Fibroblast of lung (primary cell): ENCODE results near the gene DPH5. TPM values are rescaled to one million over a fixed set of nuclear protein-coding genes. Genes with fewer than 3 reads are reported as not detected.

ENCODE experiments used
- DNase-seq, 2 donors: peaks; one replicate each; pipeline versions ENCODE4 v3.0.0 to v3.0.0-alpha.2; 2010; ENCODE audit warnings: low read depth in 2 of 2
- H2AFZ ChIP-seq: 2 replicates; pipeline ENCODE4 v1.5.1; 2012; ENCODE audit warnings: low read length, control low read depth, inconsistent platforms
- H3K27ac ChIP-seq: 2 replicates; pipeline ENCODE4 v1.5.1; 2011; ENCODE audit warnings: low read length, control low read depth; ENCODE audit not compliant: insufficient read depth
- H3K27me3 ChIP-seq: 2 replicates; pipeline ENCODE4 v1.5.1; 2011; ENCODE audit warnings: mild to moderate bottlenecking, low read length; ENCODE audit not compliant: control insufficient read depth, insufficient read depth
- H3K36me3 ChIP-seq: 2 replicates; pipeline ENCODE4 v1.5.1; 2011; ENCODE audit warnings: low read length; ENCODE audit not compliant: control insufficient read depth, insufficient read depth
- H3K4me1 ChIP-seq: 2 replicates; pipeline ENCODE4 v1.5.1; 2011; ENCODE audit warnings: low read length; ENCODE audit not compliant: control insufficient read depth, insufficient read depth; ENCODE audit errors: extremely low read depth
- H3K4me2 ChIP-seq: 2 replicates; pipeline ENCODE4 v1.5.1; 2011; ENCODE audit warnings: low read length, control low read depth; ENCODE audit not compliant: insufficient read depth; ENCODE audit errors: extremely low read depth
- H3K4me3 ChIP-seq, 4 experiments: fragments of 200-600 bp in 1 of 4; sonication (generic) in 1 of 4; replicated peaks in 1 of 4; 2 replicates each; pipeline ENCODE4 v1.5.1; 2011 to 2016; ENCODE audit warnings: low read length in 4 of 4, low read depth in 3 of 4, mild to moderate bottlenecking in 3 of 4, control low read depth in 2 of 4, inconsistent platforms in 1 of 4, mixed read lengths in 1 of 4; ENCODE audit not compliant: insufficient read depth in 1 of 4; ENCODE audit errors: control extremely low read depth in 1 of 4
- H3K79me2 ChIP-seq: 2 replicates; pipeline ENCODE4 v1.5.1; 2012; ENCODE audit warnings: mild to moderate bottlenecking, low read length, inconsistent platforms; ENCODE audit not compliant: control insufficient read depth, insufficient read depth
- H3K9ac ChIP-seq: 2 replicates; pipeline ENCODE4 v1.5.1; 2011; ENCODE audit warnings: mild to moderate bottlenecking, low read length, control low read depth; ENCODE audit not compliant: insufficient read depth
- H3K9me3 ChIP-seq: 2 replicates; pipeline ENCODE4 v1.5.1; 2012; ENCODE audit warnings: low read depth, low read length; ENCODE audit not compliant: control insufficient read depth, insufficient read depth
- H4K20me1 ChIP-seq: 2 replicates; pipeline ENCODE4 v1.5.1; 2011; ENCODE audit warnings: low read length; ENCODE audit not compliant: control insufficient read depth, insufficient read depth; ENCODE audit errors: extremely low read depth
- EZH2 ChIP-seq: IDR thresholded peaks from 2 replicates; pipeline ENCODE4 v1.5.1; 2012; ENCODE audit warnings: low read length, control low read depth, mild to moderate bottlenecking; ENCODE audit errors: missing control alignments
- polyA plus RNA-seq, 2 donors: library from polyadenylated mRNA; depleted of rRNA in 1 of 2; stranded (reverse) in 1 of 2; unstranded in 1 of 2; fragments of >200 nt; gene quantifications; 2 replicates each; pipeline ENCODE4 v1.2.1, GENCODE V29; 2011 to 2012; ENCODE audit warnings: missing spikeins in 1 of 2
- total RNA-seq: library from RNA; depleted of rRNA; stranded (reverse); fragments of >200 nt; gene quantifications from 2 replicates; pipeline ENCODE4 v1.2.1, GENCODE V29; 2014
- TF ChIP-seq, protein P1 (sequence below), 2 donors: IDR thresholded peaks in 1 of 2; conservative IDR thresholded peaks in 1 of 2; 1 replicate in 1 of 2; 2 replicates in 1 of 2; pipeline ENCODE4 v1.5.1; 2011 to 2012; ENCODE audit warnings: low read length in 2 of 2, control low read depth in 1 of 2, inconsistent platforms in 1 of 2, low read depth in 1 of 2, mild to moderate bottlenecking in 1 of 2

DPH5 gene
- total and polyA plus RNA-seq, 2 donors (not counting 1 experiment from before 2014, with no cell fraction given), result 39.8 to 40.8 TPM

DNA sequence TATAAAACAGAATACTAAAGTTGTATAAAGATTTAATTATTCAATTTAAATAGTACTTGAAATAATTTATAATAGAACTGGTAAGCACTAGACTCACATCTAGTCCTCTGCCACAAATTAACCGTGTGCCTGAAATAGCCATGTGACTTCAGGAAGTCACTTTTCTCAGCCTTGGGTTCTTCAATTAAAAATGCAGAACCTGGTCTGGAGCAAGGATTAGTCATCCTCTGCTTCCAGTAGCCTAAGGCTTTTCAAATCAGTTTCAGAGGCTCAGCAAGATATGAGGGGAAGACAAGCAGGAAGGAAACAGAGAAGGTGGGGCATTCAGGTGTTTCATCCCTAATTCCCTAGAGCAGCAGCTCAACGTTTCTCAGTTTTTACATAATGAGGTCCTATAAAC, 23.0 kb downstream of the DPH5 start:
- H3K4me3 ChIP-seq, result no peak overlapping the region
- TF ChIP-seq, protein P1, sequence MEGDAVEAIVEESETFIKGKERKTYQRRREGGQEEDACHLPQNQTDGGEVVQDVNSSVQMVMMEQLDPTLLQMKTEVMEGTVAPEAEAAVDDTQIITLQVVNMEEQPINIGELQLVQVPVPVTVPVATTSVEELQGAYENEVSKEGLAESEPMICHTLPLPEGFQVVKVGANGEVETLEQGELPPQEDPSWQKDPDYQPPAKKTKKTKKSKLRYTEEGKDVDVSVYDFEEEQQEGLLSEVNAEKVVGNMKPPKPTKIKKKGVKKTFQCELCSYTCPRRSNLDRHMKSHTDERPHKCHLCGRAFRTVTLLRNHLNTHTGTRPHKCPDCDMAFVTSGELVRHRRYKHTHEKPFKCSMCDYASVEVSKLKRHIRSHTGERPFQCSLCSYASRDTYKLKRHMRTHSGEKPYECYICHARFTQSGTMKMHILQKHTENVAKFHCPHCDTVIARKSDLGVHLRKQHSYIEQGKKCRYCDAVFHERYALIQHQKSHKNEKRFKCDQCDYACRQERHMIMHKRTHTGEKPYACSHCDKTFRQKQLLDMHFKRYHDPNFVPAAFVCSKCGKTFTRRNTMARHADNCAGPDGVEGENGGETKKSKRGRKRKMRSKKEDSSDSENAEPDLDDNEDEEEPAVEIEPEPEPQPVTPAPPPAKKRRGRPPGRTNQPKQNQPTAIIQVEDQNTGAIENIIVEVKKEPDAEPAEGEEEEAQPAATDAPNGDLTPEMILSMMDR (conservative IDR thresholded peaks at IDR 0.05 in 1 of 2, IDR thresholded peaks at IDR 0.05 in 1 of 2; ENCODE audit: low read depth in 1 of 2, low read length in 2 of 2), result no peak
- TF ChIP-seq EZH2, result no peak

DNA sequence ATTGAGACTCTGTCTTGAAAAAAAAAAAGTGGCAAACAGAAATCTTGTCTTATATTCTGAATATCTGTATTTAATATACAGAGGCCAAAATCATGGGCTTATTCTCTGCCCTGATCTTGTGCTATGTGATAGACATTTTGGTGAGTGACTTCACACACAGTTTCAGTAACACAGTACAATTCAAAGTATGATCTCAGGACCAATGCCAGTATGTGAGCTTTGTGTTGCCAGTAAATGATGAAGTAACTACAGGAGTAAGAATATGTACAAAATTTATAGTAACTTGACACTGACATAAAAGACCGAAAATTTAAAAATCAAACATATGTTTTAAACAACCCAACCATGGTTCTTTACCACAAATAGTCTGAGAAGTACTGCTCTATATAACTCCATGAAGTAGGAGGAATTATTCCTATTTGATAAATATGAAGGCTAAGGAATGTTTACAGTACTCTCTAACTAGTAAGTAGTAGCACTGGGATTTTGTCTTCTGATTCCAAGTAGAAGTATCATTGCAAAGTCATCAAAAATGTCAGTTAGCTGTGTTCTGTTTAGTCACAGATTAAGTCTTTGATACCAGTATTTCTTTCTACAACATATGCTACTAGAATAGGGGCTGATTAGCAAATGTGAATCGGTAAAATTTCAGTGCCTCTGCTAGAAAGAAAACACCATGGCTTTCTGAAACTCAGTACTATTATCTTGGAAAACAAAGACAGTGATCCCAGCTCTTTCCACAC, 25.3 kb downstream of the DPH5 start:
- peak in 1 of 2 donors; percentile 66 for DNase-seq
- H3K27me3 ChIP-seq, result no peaks in the 10 kb centered on the region
- H3K79me2 ChIP-seq, result no peaks in the 10 kb centered on the region
- no peaks in the 10 kb centered on the region for H3K4me1 ChIP-seq
- no peak overlapping the region for H3K4me2 ChIP-seq
- H3K9me3 ChIP-seq, result no peaks in the 10 kb centered on the region
- no peak overlapping the region for H2AFZ ChIP-seq
- no peak overlapping the region for H3K4me3 ChIP-seq
- H3K9ac ChIP-seq, result no peak overlapping the region
- no peak overlapping the region for H3K27ac ChIP-seq
- no peak for TF ChIP-seq EZH2
- TF ChIP-seq, protein P1 (conservative IDR thresholded peaks at IDR 0.05 in 1 of 2, IDR thresholded peaks at IDR 0.05 in 1 of 2; ENCODE audit: low read depth in 1 of 2, low read length in 2 of 2), result no peak
- H3K36me3 ChIP-seq, result no peaks in the 10 kb centered on the region
- no peaks in the 10 kb centered on the region for H4K20me1 ChIP-seq

More for the DNA sequence above, 23.0 kb downstream of the DPH5 start:
- peak in 1 of 2 donors; percentile 60 for DNase-seq
- Histone ChIP-seq H3K27ac (no peak overlapping the region), H3K9ac (no peak overlapping the region), H4K20me1 (no peaks in the 10 kb centered on the region), H2AFZ (no peak overlapping the region), H3K9me3 (no peaks in the 10 kb centered on the region), H3K27me3 (no peaks in the 10 kb centered on the region), H3K4me1 (peaks cover 2% of the 10 kb centered on the region), H3K79me2 (no peaks in the 10 kb centered on the region), H3K4me2 (no peak overlapping the region), H3K36me3 (no peaks in the 10 kb centered on the region)

DNA sequence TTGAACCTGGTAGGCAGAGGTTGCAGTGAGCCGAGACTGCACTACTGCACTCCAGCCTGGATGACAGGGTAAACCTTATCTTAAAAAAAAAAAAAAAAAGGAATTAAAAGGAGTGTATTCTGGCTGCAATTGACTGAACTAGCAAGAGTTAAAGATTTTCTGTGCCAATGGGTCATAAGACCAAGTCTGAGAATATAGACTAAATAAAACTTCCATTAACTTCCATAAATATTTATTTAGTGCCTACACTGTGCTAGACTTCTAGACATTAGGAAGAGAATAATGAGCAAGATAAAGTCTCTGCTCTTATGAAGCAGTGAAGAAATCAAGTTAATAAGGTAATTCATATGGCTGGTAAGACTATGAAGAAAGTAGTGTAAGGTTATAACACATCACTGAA, 27.2 kb downstream of the DPH5 start:
- Histone ChIP-seq H3K36me3 (no peaks in the 10 kb centered on the region), H3K4me1 (no peaks in the 10 kb centered on the region), H3K27ac (no peak overlapping the region), H3K9me3 (no peaks in the 10 kb centered on the region), H4K20me1 (no peaks in the 10 kb centered on the region), H3K9ac (no peak overlapping the region), H3K4me2 (no peak overlapping the region), H3K79me2 (no peaks in the 10 kb centered on the region), H3K27me3 (no peaks in the 10 kb centered on the region), H3K4me3 (no peak overlapping the region), H2AFZ (no peak overlapping the region)
- DNase-seq, result no peak
- no peak for TF ChIP-seq EZH2
- TF ChIP-seq, protein P1 (conservative IDR thresholded peaks at IDR 0.05 in 1 of 2, IDR thresholded peaks at IDR 0.05 in 1 of 2; ENCODE audit: low read depth in 1 of 2, low read length in 2 of 2), result no peak
